K562 (cell line): Measurements from ENCODE around the gene FPGS. TPM values are rescaled to one million over a fixed set of nuclear protein-coding genes. Genes with fewer than 3 reads are reported as not detected.

Source experiments
- ATAC-seq: fragments of 200-7000 bp; cut with Tn5 transposase; 3 replicates; pipeline ENCODE4 v1.9.1; 2020; ENCODE audit warnings: moderate library complexity
- BruUV-seq: library from RNA; stranded (reverse); fragments of 400-500 nt; replicated peaks from 2 replicates; lab custom pipeline; 2021; lab: Mats Ljungman, UMichigan
- CTCF ChIA-PET: fragments of 300-600 bp; formaldehyde crosslinking; extraction: SDS; loops from one replicate; lab custom pipeline; 2021; ENCODE audit warnings: low intra/inter-chr PET ratio; lab: Yijun Ruan, JAX
- POLR2A ChIA-PET: fragments of 300-600, 350-650 bp; sonication (Branson Sonifier 250); formaldehyde crosslinking; extraction: SDS; loops from one replicate; lab custom pipeline; 2021; ENCODE audit warnings: antibody characterized with exemption, inconsistent platforms; lab: Yijun Ruan, JAX
- DNase-seq, 4 experiments: peaks; one replicate each; pipeline versions ENCODE4 v3.0.0 to v3.0.0-alpha.2; 2011 to 2018; ENCODE audit warnings: low spot score in 3 of 4, mixed read lengths in 3 of 4; ENCODE audit errors: extremely low read depth in 1 of 4
- FAIRE-seq: peaks from 2 replicates; lab custom pipeline; 2011; peaks lifted over from hg19 to GRCh38; lab: Jason Lieb, UNC
- H2AFZ ChIP-seq: 2 replicates; pipeline ENCODE4 v1.6.0; 2011; ENCODE audit warnings: low read depth, low read length, control low read depth, inconsistent platforms
- H3K27ac ChIP-seq: fragments of 200-600 bp; 3 replicates; pipeline ENCODE4 v1.8.0; 2011; ENCODE audit warnings: low read depth, mild to moderate bottlenecking, control low read depth, inconsistent platforms, low read length, moderate library complexity, mixed read lengths; ENCODE audit errors: extremely low read depth
- H3K27me3 ChIP-seq, 2 experiments: fragments of 300-600 bp in 1 of 2; 2 replicates in 1 of 2; 3 replicates in 1 of 2; pipeline versions ENCODE4 v1.6.0 to v1.8.0; 2011; ENCODE audit warnings: inconsistent platforms in 2 of 2, low read length in 2 of 2, mild to moderate bottlenecking in 1 of 2, mixed read lengths in 1 of 2, moderate library complexity in 1 of 2; ENCODE audit not compliant: control insufficient read depth in 2 of 2, insufficient read depth in 2 of 2
- H3K36me3 ChIP-seq: fragments of 300-600 bp; 3 replicates; pipeline ENCODE4 v1.8.0; 2011; ENCODE audit warnings: mild to moderate bottlenecking, low read length, inconsistent platforms; ENCODE audit not compliant: control insufficient read depth, insufficient read depth
- H3K4me1 ChIP-seq, 2 experiments: fragments of 200-600 bp in 1 of 2; replicated peaks in 1 of 2; 2 replicates in 1 of 2; 3 replicates in 1 of 2; pipeline versions ENCODE4 v1.5.1 to v1.8.0; 2011; ENCODE audit warnings: inconsistent platforms in 2 of 2, low read length in 2 of 2, mild to moderate bottlenecking in 1 of 2, mixed read lengths in 1 of 2, moderate library complexity in 1 of 2; ENCODE audit not compliant: control insufficient read depth in 2 of 2, insufficient read depth in 2 of 2
- H3K4me2 ChIP-seq: 2 replicates; pipeline ENCODE4 v1.6.1; 2011; ENCODE audit warnings: low read length, control low read depth, inconsistent platforms, mixed read lengths; ENCODE audit not compliant: insufficient read depth
- H3K4me3 ChIP-seq: fragments of 200-600 bp; sonication (generic), shearing (Covaris generic); 2 replicates; pipeline ENCODE4 v1.5.1; 2016; ENCODE audit warnings: control low read depth, inconsistent platforms
- H3K79me2 ChIP-seq: fragments of 200-600 bp; 3 replicates; pipeline ENCODE4 v1.8.0; 2011; ENCODE audit warnings: low read length, inconsistent platforms; ENCODE audit not compliant: control insufficient read depth, insufficient read depth
- H3K9ac ChIP-seq, 2 experiments: 2 replicates each; pipeline versions ENCODE4 v1.6.0 to v1.6.1; 2011; ENCODE audit warnings: low read depth in 2 of 2, low read length in 2 of 2, control low read depth in 1 of 2, inconsistent platforms in 1 of 2, mild to moderate bottlenecking in 1 of 2, mixed read lengths in 1 of 2; ENCODE audit not compliant: insufficient read depth in 1 of 2
- H3K9me1 ChIP-seq: one replicate; pipeline ENCODE4 v1.6.0; 2011; ENCODE audit warnings: inconsistent platforms, mild to moderate bottlenecking, low read length, moderate library complexity; ENCODE audit not compliant: control insufficient read depth, insufficient read depth
- H3K9me3 ChIP-seq: replicated peaks from 2 replicates; pipeline ENCODE4 v1.5.1; 2011; ENCODE audit warnings: low read depth, low read length, inconsistent platforms; ENCODE audit not compliant: control insufficient read depth, insufficient read depth
- H4K20me1 ChIP-seq: replicated peaks from 2 replicates; pipeline ENCODE4 v1.6.1; 2011; ENCODE audit warnings: low read length, inconsistent platforms, mixed read lengths; ENCODE audit not compliant: control insufficient read depth, insufficient read depth
- BCOR ChIP-seq: fragments of 450-650 bp; IDR thresholded peaks from 2 replicates; pipeline ENCODE4 v1.6.1; 2016
- ETV6 ChIP-seq, 3 experiments: fragments of 150-350 bp in 1 of 3; sonication (generic) in 1 of 3; formaldehyde crosslinking in 1 of 3; IDR thresholded peaks; 2 replicates each; pipeline versions ENCODE4 v1.6.1 to v1.8.0; 2014 to 2022; ENCODE audit warnings: borderline replicate concordance in 2 of 3, low read depth in 2 of 3, antibody characterized with exemption in 1 of 3, low read length in 1 of 3, mild to moderate bottlenecking in 1 of 3, missing genetic modification reagents in 1 of 3
- HBP1 ChIP-seq: fragments of 450-650 bp; formaldehyde crosslinking; IDR thresholded peaks from 2 replicates; pipeline ENCODE4 v1.4.0; 2022; ENCODE audit warnings: missing genetic modification characterization
- KDM1A ChIP-seq, 2 experiments: fragments of 450-650 bp; IDR thresholded peaks; 2 replicates each; pipeline ENCODE4 v1.6.1; 2016; ENCODE audit warnings: mild to moderate bottlenecking in 2 of 2
- MEIS2 ChIP-seq: fragments of 450-650 bp; IDR thresholded peaks from 2 replicates; pipeline ENCODE4 v1.6.1; 2014; ENCODE audit warnings: mild to moderate bottlenecking; ENCODE audit not compliant: partially characterized antibody
- PHB2 ChIP-seq: fragments of 450-650 bp; IDR thresholded peaks from 2 replicates; pipeline ENCODE4 v1.6.1; 2017; ENCODE audit warnings: low read depth
- RBM14 ChIP-seq: fragments of 200-400 bp; formaldehyde crosslinking; IDR thresholded peaks from 2 replicates; pipeline ENCODE4 v1.6.1; 2018; ENCODE audit warnings: low read depth, mild to moderate bottlenecking, low read length, moderate library complexity, borderline replicate concordance; ENCODE audit not compliant: insufficient read depth
- RBM25 ChIP-seq: fragments of 200-400 bp; formaldehyde crosslinking; IDR thresholded peaks from 2 replicates; pipeline ENCODE4 v1.6.1; 2018; ENCODE audit warnings: low read length, low read depth, moderate library complexity; ENCODE audit not compliant: severe bottlenecking
- SMARCA5 ChIP-seq: fragments of 450-650 bp; IDR thresholded peaks from 2 replicates; pipeline ENCODE4 v1.6.1; 2016
- ZFP36 ChIP-seq: fragments of 150-350 bp; IDR thresholded peaks from 2 replicates; pipeline ENCODE4 v1.6.1; 2018; ENCODE audit warnings: low read length, low read depth; ENCODE audit not compliant: partially characterized antibody
- WGBS: fragments of 100-300 bp; shearing (Covaris generic); methylation state at CpG from one replicate; pipeline ENCODE4 v1.1.6; 2016; ENCODE audit warnings: low coverage, mixed read lengths; ENCODE audit not compliant: insufficient coverage; ENCODE audit errors: missing lambda C conversion rate; 5-methylcytosine and 5-hydroxymethylcytosine counted together
- in situ Hi-C: fragments of 300-500 bp; cut with MboI; formaldehyde crosslinking; loops from 4 replicates; pipeline ENCODE4 v1.15.0; 2018; ENCODE audit warnings: inconsistent platforms, mixed read lengths
- intact Hi-C: fragments of 100-400 bp; cut with micrococcal nuclease; formaldehyde crosslinking; loops from 2 replicates; pipeline ENCODE4 v1.14.2; 2022
- polyA plus RNA-seq, 8 experiments: library from polyadenylated mRNA; depleted of rRNA in 4 of 8; stranded (reverse) in 5 of 8; unstranded in 3 of 8; fragments of >200 nt; fragmentation: Nextera tagmentation in 2 of 8; fragmentation: Illumina TruSeq in 1 of 8; extraction: Ambion mirVana in 2 of 8; extraction: Trizol in 1 of 8; gene quantifications; 2 replicates each; pipeline versions ENCODE4 v1.2.1 to v1.2.3, GENCODE V29; 2011 to 2014; ENCODE audit warnings: inconsistent platforms in 1 of 8, missing spikeins in 1 of 8
- total RNA-seq, 7 experiments: library from RNA; depleted of rRNA in 6 of 7; stranded (reverse); fragments of >200 nt in 6 of 7; fragmentation: Illumina TruSeq in 2 of 7; extraction: Trizol in 2 of 7; gene quantifications; 2 replicates each; pipeline versions ENCODE4 v1.2.1 to v1.2.3, GENCODE V29; 2011 to 2021; ENCODE audit warnings: low replicate concordance in 1 of 7

FPGS gene
- total and polyA plus RNA-seq, 9 of the 15 experiments (the other 6 are each of a cell fraction or from before 2014, with no cell fraction given), result 0.84 to 86.4 (median 59.2) TPM

GRCh38 chr9:127761491-127761956, 41.2 kb upstream of the FPGS start:
- in situ Hi-C loops, result loop anchor here (25.0 kb wide), 1 partner anchor 601 kb away; the partner anchor contains the start of gene URM1
- ATAC-seq, result no peak

More at GRCh38 chr9:127761491-127761956, 41.2 kb upstream of the FPGS start:
- DNase-seq, result no peak
- no peaks in the 10 kb centered on the region; the same call in 1 of the 2 replicates for H4K20me1 ChIP-seq
- H3K9me3 ChIP-seq, result no peaks in the 10 kb centered on the region
- BruUV-seq, result no TSS peak
- H3K36me3 ChIP-seq, result no peaks in the 10 kb centered on the region
- H3K4me2 ChIP-seq, result no peak overlapping the region
- TF ChIP-seq ETV6 (IDR thresholded peaks at IDR 0.05; ENCODE audit: borderline replicate concordance in 1 of 2, low read depth in 2 of 2, low read length in 1 of 2) (no peak), ETV6 (CRISPR knock-in tag; IDR thresholded peaks at IDR 0.05; ENCODE audit: borderline replicate concordance) (no peak), KDM1A (IDR thresholded peaks at IDR 0.05) (0 out of 4 replicates have a peak, but pooled peaks of 1 of the 2 experiments have one; percentile 8), PHB2 (no peak), HBP1 (CRISPR knock-in tag) (no peak), RBM25 (peak; percentile 12), SMARCA5 (0 out of 2 replicates have a peak, but pooled peaks have one; percentile 30), RBM14 (no peak), ZFP36 (peak; percentile 82), MEIS2 (peak; percentile 2), BCOR (peak; percentile 43; the same call in 1 of the 2 replicates)
- FAIRE-seq, result no peak
- ChIA-PET CTCF (no interaction called here), POLR2A (interaction anchor here (0.5 to 0.7 kb wide), 2 partner anchors 28 to 48 kb away, joined by 3 to 4 read pairs; no protein-coding TSS in a partner anchor)
- H3K9ac ChIP-seq, result 0 out of 4 replicates have a peak overlapping the region, but pooled peaks of 1 of the 2 experiments have one; percentile 20
- no peak overlapping the region for H2AFZ ChIP-seq
- H3K9me1 ChIP-seq, result peaks cover 3% of the 10 kb centered on the region
- H3K27me3 ChIP-seq, result no peaks in the 10 kb centered on the region; a peak in 1 of 5 replicates
- 8% methylated on average over 5 of the region's 5 CpGs for WGBS
- intact Hi-C loops, result no loop called here
- no peaks in the 10 kb centered on the region for H3K79me2 ChIP-seq
- H3K27ac ChIP-seq, result no peak overlapping the region
- no peak overlapping the region for H3K4me3 ChIP-seq
- H3K4me1 ChIP-seq, result peaks cover 21 to 29% of the 10 kb centered on the region in 2 experiments
